Measurements from ENCODE around the gene KIF26B.
A peak's percentile ranks its signal among the peaks of the same experiment; 100 is the strongest.
"Not testable (repeated sequence)": the region's sequence is repeated elsewhere in the genome, so short reads cannot be mapped to it uniquely, and the experiment has no call there.

KIF26B gene

GRCh38 chr1:245288796-245289195, 134.0 kb downstream of the KIF26B start:
- DNase-seq = no peak

DNA sequence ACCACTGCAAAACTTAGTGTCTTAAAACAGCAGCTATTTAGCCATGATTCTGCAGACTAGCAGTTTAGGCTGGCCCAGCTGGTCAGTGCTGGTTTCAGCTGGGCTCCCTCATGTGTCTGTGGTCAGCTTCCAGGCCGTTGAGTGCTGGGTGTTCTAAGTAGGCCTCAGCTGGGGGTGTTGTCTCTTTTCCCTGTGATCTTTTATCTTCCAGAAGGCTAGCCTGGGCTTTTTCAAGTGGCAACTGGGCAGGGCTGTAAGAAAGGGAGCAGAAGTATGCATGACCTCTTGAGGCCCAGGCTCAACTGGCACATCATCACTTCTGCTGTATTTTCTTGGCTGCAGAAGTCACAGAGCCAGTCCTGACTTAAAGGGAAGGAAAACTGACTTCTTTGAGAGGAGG, 136.1 kb downstream of the KIF26B start:
- no peak for DNase-seq

DNA sequence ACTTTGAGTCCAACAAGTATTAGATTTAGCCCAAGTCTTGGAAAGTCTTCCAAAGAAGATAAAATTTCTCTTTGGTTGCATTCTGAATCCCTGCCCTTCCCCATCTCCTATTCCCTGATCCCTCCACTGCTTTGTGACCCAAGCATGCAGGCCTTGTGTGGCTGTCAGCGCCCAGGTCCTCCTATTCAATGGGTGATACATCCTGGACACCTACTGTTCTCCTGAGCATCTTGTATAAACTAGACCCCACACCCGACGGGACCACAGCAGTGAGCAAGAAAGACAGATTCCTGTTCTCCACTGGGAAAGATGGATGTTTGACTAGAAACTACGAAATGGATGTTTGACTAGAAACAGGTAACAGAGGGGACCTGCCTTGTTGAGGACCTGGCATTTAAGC, 136.6 kb downstream of the KIF26B start:
- DNase-seq = no peak

GRCh38 chr1:245292141-245292540, 137.4 kb downstream of the KIF26B start:
- no peak for DNase-seq

DNA sequence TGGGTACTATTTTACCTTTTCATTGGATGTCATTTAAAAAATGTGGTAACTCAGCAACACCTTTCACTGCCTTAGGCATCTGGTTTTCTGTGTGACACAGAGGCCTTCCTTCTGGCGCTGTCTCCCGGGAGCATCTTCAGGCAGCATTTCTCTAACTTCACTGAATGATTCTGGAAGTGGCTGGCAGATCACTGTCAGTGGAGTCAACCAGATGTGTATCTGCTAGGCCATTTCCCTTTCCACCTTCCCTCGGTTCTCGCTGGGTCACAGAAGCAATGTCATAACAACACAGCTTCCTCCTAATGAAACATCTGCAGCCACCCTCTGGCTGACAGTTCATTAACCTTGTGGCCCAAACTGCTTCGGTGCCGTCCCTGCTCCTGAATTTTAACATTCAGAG, 137.8 kb downstream of the KIF26B start:
- DNase-seq = peak in 1 of 2 donors; percentile 15

DNA sequence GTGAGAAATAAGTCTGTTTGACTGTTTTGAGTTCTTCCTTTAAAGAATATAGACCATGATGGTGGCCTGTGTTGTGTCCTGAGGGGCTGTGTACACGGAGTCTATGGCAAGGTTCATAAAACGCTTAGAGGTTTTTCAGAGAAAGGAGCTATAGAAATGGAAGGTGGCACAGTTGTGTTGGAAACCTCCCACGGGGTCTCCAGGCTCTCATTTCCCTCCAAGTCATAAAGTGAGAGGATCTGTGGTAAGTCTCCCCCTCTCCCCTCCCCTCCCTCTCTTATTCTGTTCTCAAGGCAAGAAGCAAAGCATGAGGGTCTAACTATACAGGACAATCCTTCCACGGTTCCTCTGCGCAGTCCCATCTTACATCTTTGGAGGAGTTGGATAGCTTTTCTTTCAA, 139.2 kb downstream of the KIF26B start:
- DNase-seq = no peak

DNA sequence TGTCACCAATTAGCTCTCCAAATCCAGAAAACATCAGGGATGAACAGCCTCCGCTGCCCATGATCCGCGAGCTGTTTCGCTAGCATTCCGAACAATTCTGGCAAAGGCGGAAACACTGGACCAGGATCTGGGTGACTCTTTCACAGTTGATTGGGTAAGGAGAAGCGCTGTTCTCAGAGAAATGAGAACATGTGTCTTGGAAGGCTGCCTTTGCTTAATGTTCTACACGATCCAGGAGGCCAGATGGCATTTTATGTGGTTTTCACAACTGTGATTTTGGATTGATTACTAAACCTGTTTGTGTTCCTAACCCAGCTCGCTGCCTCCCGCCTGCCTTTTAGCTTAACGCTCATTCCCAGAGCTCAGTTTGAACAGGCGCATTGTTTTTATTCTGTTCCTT, 144.0 kb downstream of the KIF26B start:
- no peak for DNase-seq

DNA sequence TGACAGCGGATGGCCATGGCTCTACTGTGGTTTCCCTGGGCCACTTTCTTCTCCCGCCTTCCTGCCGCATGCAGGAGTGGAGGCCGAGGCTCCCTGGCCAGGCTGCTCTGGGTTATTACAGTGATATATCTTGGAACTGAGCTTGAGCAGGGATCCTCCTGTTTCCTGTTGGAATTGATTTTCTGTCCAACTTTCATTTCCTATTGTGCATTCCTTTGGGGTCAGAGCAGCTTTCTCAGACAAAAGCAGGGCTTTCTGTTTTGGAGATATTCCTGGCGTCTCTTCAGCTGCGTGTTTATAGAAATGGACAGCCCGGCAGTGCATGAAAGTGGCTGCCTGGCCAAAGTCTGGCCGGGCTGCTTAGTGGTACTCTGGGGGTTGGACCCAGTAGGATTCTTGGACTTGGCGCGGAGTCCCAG, 146.4 kb downstream of the KIF26B start:
- DNase-seq = no peak

- DNase-seq = no peak
These were observed 147.1 kb downstream of the KIF26B start for GRCh38 chr1:245301921-245302320.

- DNase-seq = no peak
These were observed 149.9 kb downstream of the KIF26B start for GRCh38 chr1:245304698-245305097.

DNA sequence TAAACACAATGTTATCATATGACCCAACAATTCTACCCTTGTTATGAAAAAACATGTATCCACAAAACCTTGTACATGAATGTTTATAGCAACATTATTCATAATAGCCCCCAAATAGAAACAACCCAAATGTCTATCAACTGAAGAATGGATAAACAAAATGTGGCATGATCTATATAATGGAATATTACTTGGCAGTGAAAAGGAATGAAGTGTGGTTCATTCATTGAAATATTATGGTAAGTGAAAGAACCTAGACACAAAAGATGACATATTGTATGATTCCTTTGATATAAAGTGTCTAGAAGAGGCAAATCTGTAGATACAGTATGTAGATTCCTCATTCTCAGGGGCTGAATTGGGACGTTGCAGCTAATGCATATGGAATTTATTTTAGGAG, 151.2 kb downstream of the KIF26B start:
- DNase-seq = no peak

DNA sequence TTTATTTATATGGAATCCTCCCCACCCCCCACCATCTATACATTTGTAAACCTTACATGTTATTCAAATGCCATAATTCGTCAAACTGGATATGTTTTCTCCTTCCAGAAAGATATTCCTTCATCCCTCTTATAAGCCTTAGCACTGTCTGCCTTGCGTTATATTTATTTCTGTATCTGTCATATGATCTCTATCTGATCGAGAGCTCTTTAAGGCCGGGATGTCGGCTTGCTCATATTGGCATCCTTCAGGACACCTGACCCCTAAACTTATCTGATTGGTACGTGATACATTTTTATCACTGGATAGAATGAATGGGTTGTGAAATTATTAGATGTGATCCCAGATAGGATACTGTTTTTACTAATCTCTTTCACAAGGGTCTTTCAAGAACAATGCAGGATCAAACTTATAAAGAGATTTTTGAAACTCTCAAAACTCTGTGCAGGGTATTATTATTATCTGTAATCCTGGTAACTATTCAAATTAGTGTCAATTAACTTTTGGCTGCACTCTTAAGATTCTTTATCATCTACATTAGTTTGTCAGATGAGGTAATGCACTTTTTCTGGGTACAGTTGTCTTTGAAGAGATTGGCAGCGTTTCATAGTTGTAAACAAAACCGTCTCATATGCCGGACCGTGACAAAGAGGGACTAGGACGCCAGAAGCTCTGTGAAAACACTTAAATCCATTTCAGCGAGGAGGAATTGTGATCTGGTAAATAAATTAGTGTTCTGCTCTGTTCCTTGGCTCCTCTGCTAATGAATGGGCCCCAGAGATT, 152.0 kb downstream of the KIF26B start:
- DNase-seq = no peak

GRCh38 chr1:245310571-245311531, 156.1 kb downstream of the KIF26B start:
- DNase-seq = peak; percentile 81 to 88

GRCh38 chr1:245311887-245312536, 157.2 kb downstream of the KIF26B start:
- no peak for DNase-seq

DNA sequence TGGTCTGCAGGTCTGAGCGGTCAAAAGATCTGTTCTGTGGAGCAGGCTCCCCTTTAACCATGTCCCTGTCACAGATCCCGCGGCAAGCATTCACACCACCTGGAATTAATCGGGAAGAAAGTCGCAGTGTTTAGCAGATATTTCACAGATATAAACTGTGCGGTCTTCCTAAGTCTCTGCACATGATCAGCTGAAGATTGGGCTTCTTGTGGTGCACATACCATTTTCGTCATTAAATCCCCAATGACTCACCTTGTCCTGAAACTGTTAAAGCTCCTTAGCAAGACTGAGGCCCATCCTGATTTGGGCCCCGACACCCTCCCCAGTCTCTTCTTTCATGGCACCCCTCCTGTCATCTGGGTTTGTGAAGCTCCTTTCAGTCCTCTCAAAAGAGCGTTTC, 158.8 kb downstream of the KIF26B start:
- no peak for DNase-seq

GRCh38 chr1:245316784-245317183, 162.0 kb downstream of the KIF26B start:
- no peak for DNase-seq

DNA sequence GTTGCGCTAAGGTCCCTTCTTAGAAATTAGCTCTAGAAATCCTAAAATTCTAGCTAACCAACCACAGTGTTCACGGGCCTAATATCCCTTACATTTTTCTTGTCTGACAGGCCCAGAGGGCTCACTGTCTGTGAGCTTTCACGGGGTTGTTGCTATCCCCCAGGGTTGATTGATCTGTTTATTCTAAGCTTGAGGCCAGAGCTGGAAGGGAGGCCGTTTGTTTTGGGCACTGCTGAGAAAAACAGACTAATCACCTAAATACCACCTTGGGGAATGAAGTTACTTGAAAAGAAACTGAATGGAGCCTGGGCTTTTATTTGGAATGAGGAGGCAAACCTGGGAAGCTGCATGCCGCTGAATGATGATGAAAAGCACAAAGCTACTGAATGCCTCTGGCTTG, 162.4 kb downstream of the KIF26B start:
- no peak for DNase-seq

GRCh38 chr1:245319094-245319493, 164.3 kb downstream of the KIF26B start:
- no peak for DNase-seq

DNA sequence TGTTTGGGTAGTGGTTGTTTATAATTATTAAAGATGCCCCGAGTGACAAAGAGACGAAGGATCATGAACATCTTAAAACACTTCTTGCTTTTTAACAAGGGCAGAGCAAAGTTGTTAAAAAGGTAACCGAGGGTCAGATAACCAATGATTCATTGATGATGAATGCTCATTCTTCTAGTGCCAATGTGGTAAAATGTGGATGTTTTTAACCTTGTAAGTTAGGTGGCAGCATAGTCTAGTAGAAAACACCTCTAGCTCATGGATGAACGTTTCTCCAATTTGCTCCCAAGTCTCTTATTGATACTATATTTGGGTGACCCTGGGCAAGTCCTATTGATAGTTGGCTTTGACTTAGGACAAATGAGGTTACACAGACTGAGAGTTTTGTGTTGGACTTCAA, 167.9 kb downstream of the KIF26B start:
- no peak for DNase-seq

DNA sequence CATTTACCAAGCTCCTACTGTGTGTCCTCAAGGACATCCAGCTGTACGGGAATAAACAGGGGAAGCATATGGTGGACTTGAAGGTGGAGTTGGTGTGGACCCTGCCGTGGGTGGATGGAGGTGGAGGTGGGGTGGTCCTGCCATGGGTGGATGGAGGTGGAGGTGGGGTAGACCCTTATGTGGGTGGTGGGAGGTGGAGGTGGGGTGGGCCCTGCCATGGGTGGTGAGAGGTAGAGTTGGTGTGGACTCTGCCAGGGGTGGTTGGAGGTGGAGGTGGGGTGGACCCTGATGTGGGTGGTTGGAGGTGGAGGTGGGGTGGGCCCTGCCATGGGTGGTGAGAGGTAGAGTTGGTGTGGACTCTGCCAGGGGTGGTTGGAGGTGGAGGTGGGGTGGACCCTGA, 169.0 kb downstream of the KIF26B start:
- not testable (repeated sequence) for DNase-seq

DNA sequence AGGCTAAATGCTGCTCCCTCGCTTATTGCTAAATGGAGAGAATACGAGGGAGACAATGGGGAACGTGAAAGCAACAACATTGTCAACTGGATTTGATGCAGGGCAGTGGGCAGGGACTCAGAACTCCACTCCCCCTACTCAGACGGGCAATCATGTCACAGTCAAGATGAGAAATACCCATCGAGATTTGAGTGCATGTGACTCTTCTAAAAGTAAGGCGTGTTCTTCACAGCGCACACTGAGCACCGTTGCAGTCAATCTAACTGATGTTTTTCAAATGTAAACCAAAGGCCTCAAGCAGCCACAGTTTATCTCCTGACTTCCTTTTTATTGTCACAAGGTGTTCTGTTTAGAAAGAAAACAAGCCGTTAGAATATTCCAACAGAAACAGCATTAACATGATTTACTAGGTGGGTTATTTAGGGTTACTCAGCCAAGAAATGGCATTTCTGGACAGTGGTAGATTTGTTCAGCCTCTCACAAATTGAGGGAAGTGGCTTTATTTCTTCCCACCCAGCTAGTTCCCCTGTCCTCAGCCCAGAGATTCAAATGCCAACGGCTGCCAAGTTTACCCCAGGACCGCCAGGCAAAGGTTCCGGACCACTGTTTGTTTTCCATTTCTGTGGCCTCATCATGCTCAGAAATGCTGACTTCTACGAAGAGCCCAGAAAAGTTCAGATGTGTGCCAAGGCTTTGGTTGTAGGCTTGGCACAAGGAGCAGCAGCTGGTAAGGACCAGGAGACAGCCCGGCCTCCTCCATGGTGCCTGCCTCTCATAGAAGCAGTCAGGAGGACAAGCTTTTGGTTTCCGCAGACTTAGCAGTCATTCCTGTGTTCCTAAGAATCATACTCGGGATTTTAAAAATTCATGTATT, 171.4 kb downstream of the KIF26B start:
- no peak for DNase-seq

DNA sequence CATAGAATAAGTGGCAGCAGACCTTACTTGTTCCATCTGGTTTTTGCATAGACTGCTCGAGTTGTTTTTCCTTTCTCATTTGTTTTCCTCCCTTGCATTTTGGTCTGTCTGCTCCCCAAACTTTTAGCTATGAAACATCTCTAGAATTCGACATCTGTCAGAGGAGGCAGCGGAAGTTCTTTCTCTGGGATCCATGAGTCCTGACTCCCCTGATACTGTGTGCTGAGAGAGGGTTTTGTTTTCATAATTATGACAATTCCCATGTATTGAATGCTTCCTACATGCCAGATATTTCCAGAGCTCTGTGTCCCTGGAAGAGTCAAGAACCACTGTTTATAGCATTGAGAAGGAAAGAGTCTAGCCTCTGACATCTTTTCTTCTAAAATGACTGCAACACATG, 172.6 kb downstream of the KIF26B start:
- DNase-seq = no peak

Measured in inflammatory macrophage (primary cell).